Activated CD4-positive, alpha-beta memory T cell treated with anti-CD3 and anti-CD28 coated beads for 36 hours (primary cell): ENCODE measurements around the gene AGAP2. TPM values are rescaled to one million over a fixed set of nuclear protein-coding genes. Genes with fewer than 3 reads are reported as not detected.
"Not testable (repeated sequence)": the region's sequence is repeated elsewhere in the genome, so short reads cannot be mapped to it uniquely, and the experiment has no call there.

ENCODE experiments used
- CTCF ChIA-PET: fragments of 350-600 bp; sonication (Branson Sonifier 250); formaldehyde crosslinking; loops from one replicate; lab custom pipeline; 2021; ENCODE audit warnings: antibody characterized with exemption, inconsistent platforms; lab: Charles Lee
- POLR2A ChIA-PET: fragments of 350-600 bp; sonication (Branson Sonifier 250); formaldehyde crosslinking; loops from one replicate; lab custom pipeline; 2021; ENCODE audit warnings: antibody characterized with exemption; lab: Charles Lee
- DNase-seq: peaks from one replicate; pipeline ENCODE4 v3.0.0-alpha.2; 2020
- H3K27ac Mint-ChIP-seq: one replicate; pipeline ENCODE4 v1.8.0; 2021; ENCODE audit warnings: mixed read lengths
- H3K27me3 Mint-ChIP-seq: one replicate; pipeline ENCODE4 v1.8.0; 2021; ENCODE audit warnings: mixed read lengths
- H3K36me3 Mint-ChIP-seq: one replicate; pipeline ENCODE4 v1.8.0; 2021; ENCODE audit warnings: mixed read lengths
- H3K4me1 Mint-ChIP-seq: one replicate; pipeline ENCODE4 v1.8.0; 2021; ENCODE audit warnings: low read depth, mixed read lengths
- H3K4me3 Mint-ChIP-seq: one replicate; pipeline ENCODE4 v1.8.0; 2021; ENCODE audit warnings: mild to moderate bottlenecking, mixed read lengths
- H3K9me3 Mint-ChIP-seq: one replicate; pipeline ENCODE4 v1.8.0; 2021; ENCODE audit warnings: mixed read lengths
- intact Hi-C: fragments of 100-400 bp; cut with micrococcal nuclease; formaldehyde crosslinking; loops from one replicate; pipeline ENCODE4 v1.15.1; 2023
- microRNA-seq: library from miRNA; unstranded; fragments of <30 nt; microRNA quantifications from one replicate; pipeline ENCODE4 v1.2.0, GENCODE V29; 2022; ENCODE audit warnings: borderline number of aligned reads, borderline microRNAs expressed, borderline replicate concordance
- total RNA-seq, 2 experiments: library from RNA; stranded (reverse); gene quantifications; one replicate each; pipeline ENCODE4 v1.2.3, GENCODE V29; 2021

Gene AGAP2
- total RNA-seq, 2 experiments from 2014 or later: 32.4 to 34.0 TPM

DNA sequence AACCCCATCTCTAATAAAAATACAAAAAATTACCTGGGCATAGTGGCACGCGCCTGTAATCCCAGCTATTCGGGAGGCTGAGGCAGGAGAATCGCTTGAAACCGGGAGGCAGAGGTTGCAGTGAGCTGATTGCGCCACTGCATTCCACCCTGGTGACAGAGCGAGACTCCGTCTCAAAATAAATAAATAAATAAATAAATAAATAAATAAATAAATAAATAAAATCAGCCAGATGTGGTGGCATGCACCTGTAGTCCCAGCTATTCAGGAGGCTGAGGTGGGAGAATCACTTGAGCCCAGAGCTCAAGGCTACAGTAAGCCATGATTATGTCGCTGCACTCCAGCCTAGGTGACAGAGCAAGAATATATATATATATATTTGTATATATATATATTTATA is 60.6 kb downstream of the AGAP2 start:
- POLR2A ChIA-PET, H3K36me3 Mint-ChIP-seq, CTCF ChIA-PET, DNase-seq, H3K27ac Mint-ChIP-seq, H3K4me1 Mint-ChIP-seq, intact Hi-C loops, H3K4me3 Mint-ChIP-seq, H3K27me3 Mint-ChIP-seq, H3K9me3 Mint-ChIP-seq: not testable (repeated sequence)

DNA sequence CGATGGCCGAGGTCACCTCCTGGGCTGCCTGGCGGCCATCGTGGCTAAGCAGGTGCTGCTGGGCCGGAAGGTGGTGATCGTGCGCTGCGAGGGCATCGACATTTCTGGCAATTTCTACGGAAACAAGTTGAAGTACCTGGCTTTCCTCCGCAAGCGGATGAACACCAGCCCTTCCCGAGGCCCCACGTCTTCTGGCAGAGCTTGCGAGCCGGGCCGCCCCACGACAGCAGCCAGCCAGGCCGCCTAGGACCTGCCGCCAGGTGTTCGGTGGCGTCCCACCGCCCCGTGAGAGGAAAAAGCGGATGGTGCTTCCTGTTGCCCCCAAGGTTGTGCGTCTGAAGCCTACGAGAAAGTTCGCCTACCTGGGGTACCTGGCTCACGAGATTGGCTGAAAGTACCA is 63.9 kb downstream of the AGAP2 start:
- H3K27me3 Mint-ChIP-seq: peaks cover 1% of the 10 kb centered on the region
- POLR2A ChIA-PET: no interaction called here
- DNase-seq: no peak
- H3K9me3 Mint-ChIP-seq: no peaks in the 10 kb centered on the region
- no peaks in the 10 kb centered on the region for H3K4me1 Mint-ChIP-seq
- H3K4me3 Mint-ChIP-seq: no peak overlapping the region
- no peak overlapping the region for H3K27ac Mint-ChIP-seq
- H3K36me3 Mint-ChIP-seq: no peaks in the 10 kb centered on the region
- CTCF ChIA-PET: interaction anchor here (1.0 kb wide), 1 partner anchor 91 kb away, joined by 4 read pairs; no protein-coding TSS in a partner anchor
- intact Hi-C loops: no loop called here

Small RNA genes lying within 50 kb of the gene (microRNA-seq; reads per million reads assigned to microRNA genes)
- gene MIR6759: not detected

Other genes with a start within 250 kb of the AGAP2 start
- gene DDIT3, start 218.2 kb downstream of the AGAP2 start, total RNA-seq: 10 to 100 TPM; 24.1 to 25.2 TPM
- gene MBD6, start 215.9 kb downstream of the AGAP2 start, total RNA-seq: 10 to 100 TPM; 43.5 to 48.2 TPM
- gene DCTN2, start 191.6 kb downstream of the AGAP2 start, total RNA-seq: 10 to 100 TPM; 81.0 to 85.2 TPM
- under 1 TPM; 0.90 to 0.99 TPM for gene KIF5A, start 188.7 kb downstream of the AGAP2 start, total RNA-seq
- 10 to 100 TPM; 17.8 to 20.6 TPM for gene PIP4K2C, start 147.6 kb downstream of the AGAP2 start, total RNA-seq
- gene DTX3, start 133.9 kb downstream of the AGAP2 start, total RNA-seq: 10 to 100 TPM; 15.4 to 15.8 TPM
- 1 to 10 TPM; 1.4 to 2.5 TPM for gene ARHGEF25, start 127.3 kb downstream of the AGAP2 start, total RNA-seq
- gene B4GALNT1, start 105.5 kb downstream of the AGAP2 start, total RNA-seq: 1 to 10 TPM; 1.7 to 2.1 TPM
- gene OS9, start 44.6 kb downstream of the AGAP2 start, total RNA-seq: 10 to 100 TPM; 73.4 to 74.8 TPM
- gene TSPAN31, start 6.3 kb upstream of the AGAP2 start, total RNA-seq: 10 to 100 TPM; 11.7 to 15.0 TPM
- gene CDK4, start 13.6 kb upstream of the AGAP2 start, total RNA-seq: 100 to 1,000 TPM; 181 to 195 TPM
- gene MARCHF9, start 16.4 kb upstream of the AGAP2 start, total RNA-seq: 10 to 100 TPM; 20.9 to 21.2 TPM
- gene CYP27B1, start 28.3 kb upstream of the AGAP2 start, total RNA-seq: 1 to 10 TPM; 7.1 to 8.2 TPM
- gene METTL1, start 33.4 kb upstream of the AGAP2 start, total RNA-seq: 10 to 100 TPM; 30.0 to 32.0 TPM
- gene EEF1AKMT3, start 33.9 kb upstream of the AGAP2 start, total RNA-seq: 1 to 10 TPM; 3.7 to 3.9 TPM
- 10 to 100 TPM; 45.5 to 47.2 TPM for gene TSFM, start 44.0 kb upstream of the AGAP2 start, total RNA-seq
- gene AVIL, start 80.0 kb upstream of the AGAP2 start, total RNA-seq: under 1 TPM; 0.64 to 0.85 TPM
- gene CTDSP2, start 108.0 kb upstream of the AGAP2 start, total RNA-seq: 100 to 1,000 TPM; 100 to 101 TPM
- gene ATP23, start 202.8 kb upstream of the AGAP2 start, total RNA-seq: 10 to 100 TPM; 14.9 to 16.3 TPM